Embryonic facial prominence (tissue), 1 donor: ENCODE results near the gene KCTD12.
A peak's percentile ranks its signal among the peaks of the same experiment; 100 is the strongest.

Experiments used
- DNase-seq: peaks from one replicate; pipeline ENCODE4 v3.0.0-alpha.2; 2016; ENCODE audit errors: extremely low spot score

Gene KCTD12

GRCh38 chr13:76887076-76887563 is 915 bp upstream of the KCTD12 start:
- no peak for DNase-seq

DNA sequence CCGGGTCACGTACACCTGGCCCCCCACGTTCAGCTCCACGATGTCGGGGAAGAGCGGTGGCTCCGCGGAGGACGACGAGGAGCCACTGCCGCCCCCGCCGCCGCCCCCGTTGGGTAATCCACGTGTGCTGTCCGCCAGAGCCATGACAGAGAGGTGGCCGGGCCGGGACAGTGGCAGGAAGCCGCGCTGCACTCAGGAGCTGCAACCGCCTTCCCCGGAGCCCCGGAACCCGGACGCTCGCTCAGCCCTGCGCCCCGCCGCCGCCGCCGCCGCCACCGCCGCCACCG is 257 bp downstream of the KCTD12 start:
- DNase-seq: no peak

GRCh38 chr13:76885203-76886004 is 801 bp downstream of the KCTD12 start:
- peak; percentile 45 for DNase-seq

- DNase-seq: no peak
Observed at GRCh38 chr13:76884907-76885202, 1.4 kb downstream of the KCTD12 start.

- peak; percentile 47 for DNase-seq
Observed at GRCh38 chr13:76884186-76884906, 1.9 kb downstream of the KCTD12 start.

DNA sequence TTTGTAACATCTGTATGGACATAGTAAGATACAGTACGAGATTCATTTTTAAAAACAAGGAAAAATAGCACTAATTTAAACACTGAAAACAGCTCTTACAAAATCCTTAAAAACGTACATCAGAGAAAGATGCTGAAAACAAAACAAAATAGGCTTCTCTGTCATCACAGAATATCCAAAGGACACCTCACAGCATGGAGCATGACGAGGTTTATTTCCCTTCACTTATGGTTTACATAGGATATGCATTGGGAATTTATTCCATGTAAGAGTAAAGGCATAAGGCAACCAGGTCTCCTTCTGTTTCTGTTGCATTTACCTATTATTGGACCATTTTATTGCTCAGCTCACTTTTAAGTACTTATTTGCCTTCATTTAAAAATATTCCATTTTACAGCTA is 3.0 kb downstream of the KCTD12 start:
- no peak for DNase-seq

GRCh38 chr13:76882431-76882830 is 3.8 kb downstream of the KCTD12 start:
- no peak for DNase-seq

DNA sequence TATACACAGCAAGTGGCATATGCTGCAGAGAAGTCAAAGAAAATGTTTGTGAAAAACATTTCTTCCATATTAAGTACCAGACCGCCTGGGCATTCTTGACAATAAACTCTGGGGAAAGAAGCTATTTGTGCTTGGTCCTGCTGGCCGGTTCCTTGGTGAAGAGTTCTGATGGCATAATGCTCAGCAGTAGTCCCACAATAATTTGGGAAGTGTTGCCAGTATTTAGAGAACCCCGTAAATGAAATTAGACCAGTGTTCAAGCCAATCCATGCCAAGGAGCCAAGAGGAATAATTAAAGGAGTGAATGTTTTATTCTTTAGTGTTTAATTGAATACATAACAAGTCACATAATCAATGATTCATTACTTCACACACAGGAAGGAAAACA is 6.3 kb downstream of the KCTD12 start:
- no peak for DNase-seq

DNA sequence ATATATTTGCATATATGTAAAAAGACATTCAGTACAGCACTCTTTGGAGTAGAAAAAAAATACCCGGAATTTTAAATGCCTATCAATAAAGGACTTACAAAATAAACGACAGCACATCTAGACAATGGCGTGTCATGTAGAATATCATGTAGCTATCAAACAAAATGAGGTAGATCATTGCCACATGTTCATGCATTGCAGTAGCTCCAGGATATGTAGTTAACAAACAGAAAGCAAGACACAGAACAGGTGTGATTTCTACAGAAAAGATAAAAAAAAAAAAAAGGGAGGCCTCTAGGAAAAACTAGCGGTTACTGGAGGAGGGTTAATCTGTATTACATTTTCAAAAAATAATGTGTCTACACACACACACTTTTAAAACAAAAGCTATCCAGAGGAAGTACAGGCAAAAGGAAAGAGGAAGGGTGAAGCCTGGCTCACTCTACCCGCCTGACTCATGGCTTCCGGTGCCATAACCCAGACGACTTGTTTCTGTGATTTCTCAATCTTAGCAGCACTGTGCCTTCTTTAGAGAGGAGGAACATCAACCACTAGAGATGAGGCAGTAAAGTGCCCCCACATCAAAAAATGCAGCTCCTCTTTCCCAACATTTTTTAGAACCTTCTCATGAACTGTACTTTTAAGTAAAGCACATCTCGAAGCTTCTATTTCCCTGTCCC is 6.9 kb downstream of the KCTD12 start:
- DNase-seq: no peak

DNA sequence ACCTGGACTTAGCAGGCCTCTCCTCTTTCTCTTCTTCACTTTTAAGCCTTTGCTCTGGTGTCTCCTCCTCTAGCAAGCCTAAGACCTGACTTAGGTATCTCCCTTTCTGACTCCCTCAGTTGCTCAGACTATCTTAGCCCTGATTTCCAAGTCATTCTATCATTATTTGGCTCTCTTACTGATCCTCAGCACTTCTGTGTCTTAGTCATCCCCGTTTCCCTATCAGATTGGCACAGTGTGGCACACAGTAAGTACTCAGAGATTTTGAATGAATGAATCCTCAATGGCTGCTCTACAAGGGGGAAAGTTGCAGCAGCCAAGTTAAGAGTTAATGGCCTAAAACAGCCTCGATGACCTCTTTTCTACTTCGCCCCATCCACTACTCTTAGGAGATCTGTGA is 8.2 kb downstream of the KCTD12 start:
- DNase-seq: no peak

DNA sequence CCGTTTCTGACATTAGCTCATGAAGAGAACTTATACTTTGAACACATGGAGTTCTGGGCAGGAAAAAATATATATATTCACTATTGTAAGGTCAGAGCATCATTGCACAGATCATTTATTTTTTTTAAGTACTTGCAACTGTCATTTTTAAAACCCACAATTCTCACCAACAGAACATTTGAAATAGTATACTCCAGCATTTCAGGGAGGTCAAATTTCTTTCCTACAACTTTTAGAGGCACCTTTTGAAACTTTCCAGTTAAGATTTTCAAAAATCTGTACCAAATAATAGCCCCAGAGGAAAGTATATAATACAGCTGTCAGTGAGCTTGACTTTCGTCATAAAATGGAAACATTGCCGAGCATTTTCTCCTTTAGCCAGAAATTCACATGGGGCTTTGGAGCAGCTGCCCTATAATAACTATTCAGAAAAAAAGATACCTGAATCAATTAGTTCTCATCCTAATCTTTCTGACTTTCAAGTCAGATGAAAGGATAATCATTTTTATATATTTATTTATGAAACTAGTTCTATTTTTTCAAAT is 10.9 kb downstream of the KCTD12 start:
- no peak for DNase-seq

DNA sequence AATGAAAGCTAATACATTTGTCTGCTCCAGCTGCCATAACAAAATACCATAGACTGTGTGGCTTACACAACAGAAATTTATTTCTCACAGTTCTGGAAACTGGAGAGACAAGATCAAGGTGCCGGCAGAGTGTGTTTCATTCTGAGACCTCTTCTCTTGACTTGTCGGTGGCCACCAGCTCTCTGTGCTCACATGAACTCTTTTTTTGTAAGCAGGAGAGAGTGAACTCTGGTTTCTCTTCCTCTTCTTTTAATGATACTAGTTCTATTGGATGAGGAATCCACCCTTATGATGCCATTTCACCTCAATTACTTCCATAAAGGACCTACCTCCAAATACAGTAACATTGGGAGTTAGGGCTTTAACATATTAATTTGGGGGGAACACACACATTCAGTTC is 11.7 kb downstream of the KCTD12 start:
- no peak for DNase-seq

DNA sequence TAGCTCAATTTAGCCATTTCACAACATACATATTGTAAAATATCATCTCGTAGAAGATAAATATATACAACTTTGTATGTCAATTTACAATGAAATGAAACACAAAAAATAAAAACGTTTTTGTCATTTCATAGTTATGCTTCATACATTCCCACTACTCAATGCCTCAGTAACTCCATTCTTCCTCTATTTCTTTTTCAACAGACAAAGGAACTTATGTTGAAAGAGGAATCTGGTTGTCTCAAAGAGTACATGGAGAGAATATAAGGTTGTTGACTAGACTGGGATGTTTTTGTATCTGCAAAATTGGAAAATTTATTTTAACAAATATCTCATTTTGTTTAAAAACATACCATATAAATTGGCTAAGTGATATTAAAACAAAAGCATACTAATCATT is 12.8 kb downstream of the KCTD12 start:
- no peak for DNase-seq

DNA sequence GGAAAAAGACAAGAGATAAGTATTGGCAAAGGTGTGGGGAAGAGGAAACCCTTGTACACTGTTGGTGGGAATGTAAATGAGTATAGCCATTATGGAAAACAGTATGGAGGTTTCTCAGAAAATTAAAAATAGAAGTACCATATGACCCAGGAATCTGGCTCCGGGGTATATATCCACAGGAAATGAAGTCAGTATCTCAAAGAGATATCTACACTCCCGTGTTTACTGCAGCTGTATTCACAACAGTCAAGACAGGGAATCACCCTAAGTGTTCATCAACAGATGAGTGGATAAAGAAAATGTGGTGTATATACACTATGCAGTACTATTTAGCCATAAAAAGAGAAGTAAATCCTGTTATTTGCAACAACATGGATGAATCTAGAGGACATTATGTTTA is 13.5 kb downstream of the KCTD12 start:
- DNase-seq: no peak

DNA sequence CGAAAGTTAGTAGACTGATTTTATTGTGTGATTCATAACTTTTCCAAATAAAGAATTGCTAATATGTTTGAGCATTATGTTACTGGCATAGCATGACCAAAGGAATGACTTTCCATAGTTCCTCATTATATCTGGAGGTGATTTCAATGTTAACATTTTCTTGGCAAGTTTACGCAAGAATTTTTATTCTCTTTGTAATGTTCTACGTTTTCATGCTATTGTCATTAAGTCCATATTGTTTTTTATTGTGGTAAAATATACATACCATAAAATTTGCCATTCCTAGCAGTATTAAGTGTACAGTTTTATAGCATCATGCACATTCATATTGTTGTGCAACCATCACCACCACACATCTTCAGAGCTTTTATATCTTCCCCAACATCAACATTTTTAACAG is 14.8 kb downstream of the KCTD12 start:
- DNase-seq: no peak

DNA sequence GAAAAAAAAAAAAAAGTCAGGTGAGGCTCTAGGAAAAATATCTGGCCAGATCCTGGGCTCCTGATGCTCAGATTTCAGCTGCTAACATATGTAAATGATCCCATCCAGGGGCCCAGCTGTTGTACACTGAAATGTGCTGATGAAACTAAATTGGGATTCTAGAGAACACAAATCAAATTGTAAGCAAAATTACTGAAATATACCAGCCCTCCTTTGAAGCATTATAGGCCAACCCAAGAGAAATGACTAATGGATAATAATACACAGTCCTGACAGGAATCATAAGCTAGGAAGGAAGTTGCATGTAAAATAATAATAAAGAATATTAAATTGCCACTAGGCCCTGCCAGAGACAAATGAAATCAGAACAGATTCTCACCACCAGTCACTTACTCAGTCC is 17.8 kb downstream of the KCTD12 start:
- DNase-seq: no peak

DNA sequence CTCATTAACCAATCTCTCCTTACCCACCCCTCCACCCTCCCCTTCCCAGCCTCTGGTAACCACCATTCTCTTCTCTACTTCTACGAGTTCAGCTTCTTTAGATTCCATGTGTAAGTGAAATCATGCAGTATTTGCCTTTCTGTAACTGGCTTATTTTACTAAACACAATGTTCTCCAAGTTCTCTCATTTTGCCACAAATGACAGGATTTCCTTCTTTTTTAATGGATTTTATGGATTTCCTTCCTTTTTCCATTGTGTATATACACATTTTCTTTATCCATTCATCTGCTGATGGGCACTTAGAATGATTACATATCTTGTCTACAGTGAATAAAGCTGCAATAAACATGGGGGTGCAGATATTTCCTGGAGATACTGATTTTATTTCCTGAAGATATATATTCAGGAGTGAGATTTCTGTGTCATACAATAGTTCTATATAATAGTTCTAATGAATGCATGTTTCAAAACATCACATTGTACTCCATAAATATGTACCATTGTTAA is 20.2 kb downstream of the KCTD12 start:
- DNase-seq: no peak

- DNase-seq: no peak
Observed at GRCh38 chr13:76865109-76865508, 21.1 kb downstream of the KCTD12 start.

- DNase-seq: no peak
Observed at GRCh38 chr13:76864259-76864658, 21.9 kb downstream of the KCTD12 start.

DNA sequence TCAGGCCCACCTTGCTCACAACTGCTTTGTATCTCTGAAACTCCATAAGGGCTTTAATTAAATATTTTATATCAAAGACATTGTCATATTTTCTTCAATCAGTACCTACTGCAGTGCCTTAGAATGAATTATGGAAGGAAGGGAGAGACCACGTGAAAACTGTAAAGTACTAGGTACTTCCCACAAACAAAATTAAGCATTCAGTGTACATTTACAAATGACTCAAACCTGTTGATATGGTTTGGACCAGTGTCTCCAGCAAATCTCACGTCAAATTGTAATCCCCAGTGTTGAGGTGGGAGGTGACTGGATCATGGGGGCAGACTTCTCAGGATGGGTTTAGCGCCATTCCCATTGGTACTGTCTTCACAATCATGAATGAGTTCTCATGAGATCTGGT is 23.2 kb downstream of the KCTD12 start:
- no peak for DNase-seq

DNA sequence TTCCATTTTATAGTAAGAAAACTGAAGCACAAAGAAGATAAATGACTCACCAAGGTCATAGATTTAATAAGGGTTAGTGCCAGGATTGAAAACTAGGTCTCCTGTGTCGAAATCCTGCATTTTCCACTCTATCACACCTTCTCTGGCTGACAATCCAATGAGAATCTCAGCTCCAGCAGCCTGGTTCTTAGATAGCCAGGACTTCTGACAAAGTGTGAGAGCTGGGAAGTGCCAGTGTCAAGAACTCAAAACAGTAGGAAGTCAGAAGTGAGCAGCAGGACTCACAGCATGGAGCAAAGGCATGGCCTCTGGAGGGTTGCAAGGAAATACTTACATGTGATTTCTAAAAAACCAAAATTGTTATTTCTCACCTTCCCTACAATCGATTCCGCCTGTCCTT is 24.3 kb downstream of the KCTD12 start:
- DNase-seq: no peak

GRCh38 chr13:76860706-76861105 is 25.5 kb downstream of the KCTD12 start:
- no peak for DNase-seq

GRCh38 chr13:76854894-76855293 is 31.3 kb downstream of the KCTD12 start:
- DNase-seq: no peak
